Prostate gland (tissue), 2 donors: ENCODE results near the gene CROCC2. TPM values are rescaled to one million over a fixed set of nuclear protein-coding genes. Genes with fewer than 3 reads are reported as not detected.

Source experiments
- DNase-seq: peaks from one replicate; pipeline ENCODE4 v3.0.0-alpha.2; 2019; ENCODE audit warnings: low spot score
- H3K27ac ChIP-seq, 2 donors: fragments of 200-600 bp; sonication (generic); 2 replicates each; pipeline ENCODE4 v1.5.1; 2017 to 2019
- H3K27me3 ChIP-seq: fragments of 200-600 bp; sonication (generic); replicated peaks from 2 replicates; pipeline ENCODE4 v1.5.1; 2019; ENCODE audit not compliant: insufficient read depth
- H3K36me3 ChIP-seq, 2 donors: fragments of 200-600 bp; sonication (generic); 1 replicate in 1 of 2; 2 replicates in 1 of 2; pipeline versions ENCODE4 v1.5.1 to v1.8.1; 2017 to 2019
- H3K4me1 ChIP-seq: fragments of 200-600 bp; sonication (generic); replicated peaks from 2 replicates; pipeline ENCODE4 v1.5.1; 2019
- H3K4me3 ChIP-seq, 2 donors: fragments of 200-600 bp; sonication (generic); 2 replicates each; pipeline ENCODE4 v1.5.1; 2017 to 2019
- H3K9me3 ChIP-seq: fragments of 200-600 bp; sonication (generic); 2 replicates; pipeline ENCODE4 v1.5.1; 2017
- CTCF ChIP-seq, 4 experiments: fragments of 200-600 bp in 2 of 4; fragments of 450-650 bp in 2 of 4; sonication (generic) in 2 of 4; IDR thresholded peaks; 1 replicate in 3 of 4; 2 replicates in 1 of 4; pipeline ENCODE4 v1.5.1; 2016 to 2019; ENCODE audit warnings: antibody characterized with exemption in 4 of 4, mild to moderate bottlenecking in 2 of 4, moderate library complexity in 2 of 4
- POLR2A ChIP-seq: fragments of 450-650 bp; IDR thresholded peaks from one replicate; pipeline ENCODE4 v1.6.1; 2016; ENCODE audit warnings: antibody characterized with exemption, mild to moderate bottlenecking
- POLR2AphosphoS5 ChIP-seq: sonication (generic); formaldehyde crosslinking; IDR thresholded peaks from one replicate; pipeline ENCODE4 v1.6.1; 2017; ENCODE audit warnings: antibody characterized with exemption
- WGBS: methylation state at CpG from one replicate; pipeline ENCODE4 v1.1.5; 2018; 5-methylcytosine and 5-hydroxymethylcytosine counted together
- intact Hi-C: fragments of 100-400 bp; cut with DNase I; formaldehyde crosslinking; loops from one replicate; pipeline ENCODE4 v1.14.2; 2022
- total RNA-seq, 2 donors: library from RNA; depleted of rRNA; stranded (reverse); fragments of >200 nt; gene quantifications; one replicate each; pipeline ENCODE4 v1.1.0, GENCODE V29; 2016

Gene CROCC2
- total RNA-seq, 2 donors from 2014 or later, result 0.23 TPM; not detected in 1

GRCh38 chr2:240917684-240918257 lies 11.6 kb downstream of the CROCC2 start:
- intact Hi-C loops, result no loop called here
- Histone ChIP-seq H3K36me3 (no peaks in the 10 kb centered on the region), H3K9me3 (no peaks in the 10 kb centered on the region), H3K4me1 (no peaks in the 10 kb centered on the region), H3K27me3 (no peaks in the 10 kb centered on the region), H3K27ac (no peak overlapping the region), H3K4me3 (no peak overlapping the region)
- no peak for DNase-seq
- 90% methylated on average over 10 of the region's 10 CpGs for WGBS
- no peak for TF ChIP-seq POLR2A
- TF ChIP-seq POLR2AphosphoS5, result no peak
- no peak for TF ChIP-seq CTCF (IDR thresholded peaks at IDR 0.05)

- no peak overlapping the region for H3K4me3 ChIP-seq
- intact Hi-C loops, result no loop called here
- WGBS, result 93% methylated on average over 34 of the region's 36 CpGs
- no peaks in the 10 kb centered on the region for H3K4me1 ChIP-seq
- no peaks in the 10 kb centered on the region for H3K9me3 ChIP-seq
- TF ChIP-seq POLR2AphosphoS5 (no peak), POLR2A (no peak), CTCF (IDR thresholded peaks at IDR 0.05) (no peak)
- DNase-seq, result no peak
- H3K27ac ChIP-seq, result no peak overlapping the region
- no peaks in the 10 kb centered on the region for H3K36me3 ChIP-seq
- H3K27me3 ChIP-seq, result no peaks in the 10 kb centered on the region
Observed at GRCh38 chr2:240918258-240919091, 12.3 kb downstream of the CROCC2 start.

- no peaks in the 10 kb centered on the region for H3K36me3 ChIP-seq
- no peak overlapping the region for H3K4me3 ChIP-seq
- intact Hi-C loops, result no loop called here
- no peaks in the 10 kb centered on the region for H3K4me1 ChIP-seq
- H3K9me3 ChIP-seq, result no peaks in the 10 kb centered on the region
- TF ChIP-seq POLR2AphosphoS5 (no peak), CTCF (IDR thresholded peaks at IDR 0.05) (no peak), POLR2A (no peak)
- 87% methylated on average over 19 of the region's 19 CpGs for WGBS
- no peak overlapping the region for H3K27ac ChIP-seq
- no peaks in the 10 kb centered on the region for H3K27me3 ChIP-seq
- DNase-seq, result no peak
Observed at GRCh38 chr2:240919161-240919781, 13.1 kb downstream of the CROCC2 start.

GRCh38 chr2:240919786-240920782 lies 13.9 kb downstream of the CROCC2 start:
- Histone ChIP-seq H3K27ac (no peak overlapping the region), H3K9me3 (no peaks in the 10 kb centered on the region), H3K4me3 (no peak overlapping the region), H3K27me3 (no peaks in the 10 kb centered on the region), H3K4me1 (no peaks in the 10 kb centered on the region), H3K36me3 (no peaks in the 10 kb centered on the region)
- DNase-seq, result no peak
- 89% methylated on average over 31 of the region's 31 CpGs for WGBS
- intact Hi-C loops, result no loop called here
- TF ChIP-seq CTCF (IDR thresholded peaks at IDR 0.05) (no peak), POLR2AphosphoS5 (no peak), POLR2A (no peak)
